Lower lobe of right lung (tissue), 2 donors: ENCODE data around the gene NGF. TPM values are rescaled to one million over a fixed set of nuclear protein-coding genes. Genes with fewer than 3 reads are reported as not detected.

ENCODE experiments used
- ATAC-seq, 2 donors: fragments of 200-7000 bp; cut with Tn5 transposase; one replicate each; pipeline ENCODE4 v1.9.1; 2020 to 2022; ENCODE audit warnings: mild to moderate bottlenecking in 2 of 2, moderate library complexity in 2 of 2
- DNase-seq: peaks from one replicate; pipeline ENCODE4 v3.0.0-alpha.2; 2020
- H3K27ac ChIP-seq: fragments of 200-600 bp; one replicate; pipeline ENCODE4 v1.8.0; 2022
- H3K27me3 ChIP-seq: fragments of 200-600 bp; one replicate; pipeline ENCODE4 v1.8.0; 2022; ENCODE audit warnings: low read depth
- H3K36me3 ChIP-seq: fragments of 200-600 bp; one replicate; pipeline ENCODE4 v1.8.0; 2022; ENCODE audit warnings: mild to moderate bottlenecking
- H3K4me1 ChIP-seq: fragments of 200-600 bp; one replicate; pipeline ENCODE4 v1.8.0; 2022
- H3K4me3 ChIP-seq: fragments of 200-600 bp; one replicate; pipeline ENCODE4 v1.8.0; 2022; ENCODE audit warnings: mild to moderate bottlenecking
- H3K9me3 ChIP-seq: fragments of 200-600 bp; one replicate; pipeline ENCODE4 v1.8.0; 2022
- intact Hi-C: fragments of 100-400 bp; cut with DNase I; formaldehyde crosslinking; loops from one replicate; pipeline ENCODE4 v1.11.0; 2022
- total RNA-seq: library from RNA; stranded (reverse); fragmentation: NEBNext Ultra II Directional; extraction: Animal tissue kit (Norgen Biotek cat#: 25700); gene quantifications from one replicate; pipeline ENCODE4 v1.2.1, GENCODE V29; 2021
- TF ChIP-seq, protein P1 (sequence below): fragments of 200-600 bp; IDR thresholded peaks from one replicate; pipeline ENCODE4 v1.8.0; 2022; ENCODE audit warnings: antibody characterized with exemption, mild to moderate bottlenecking
- donor health status: DM: no; HTN: yes; CAD: no; lungs with severe emphysema.

NGF gene
- total RNA-seq, 1 donor from 2014 or later = 0.97 TPM

DNA sequence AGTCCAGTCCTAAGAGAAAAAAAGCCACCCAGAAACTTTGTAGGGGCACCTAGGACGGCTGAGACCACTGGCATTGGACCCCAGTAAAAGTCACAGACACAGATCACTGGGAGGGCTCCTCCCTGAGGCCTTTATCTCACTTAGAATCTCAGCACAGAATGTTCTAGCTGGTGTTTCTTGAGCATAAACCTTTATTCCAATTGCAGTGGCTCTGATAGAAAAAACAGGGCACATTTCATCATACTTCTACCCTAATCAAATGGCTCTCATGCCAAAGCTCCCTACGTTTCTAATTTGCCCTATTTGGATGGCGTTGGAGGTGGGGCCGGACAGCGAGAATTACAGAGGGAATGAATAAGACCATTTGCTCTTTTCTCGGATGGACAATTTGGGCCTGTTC is 53.8 kb downstream of the NGF start:
- ATAC-seq = no peak
- Histone ChIP-seq H3K27me3 (no peaks in the 10 kb centered on the region), H3K27ac (peak overlapping the region; percentile 82), H3K36me3 (no peaks in the 10 kb centered on the region), H3K9me3 (no peaks in the 10 kb centered on the region), H3K4me3 (no peak overlapping the region), H3K4me1 (peaks cover 5% of the 10 kb centered on the region)
- no peak for DNase-seq
- TF ChIP-seq, protein P1, sequence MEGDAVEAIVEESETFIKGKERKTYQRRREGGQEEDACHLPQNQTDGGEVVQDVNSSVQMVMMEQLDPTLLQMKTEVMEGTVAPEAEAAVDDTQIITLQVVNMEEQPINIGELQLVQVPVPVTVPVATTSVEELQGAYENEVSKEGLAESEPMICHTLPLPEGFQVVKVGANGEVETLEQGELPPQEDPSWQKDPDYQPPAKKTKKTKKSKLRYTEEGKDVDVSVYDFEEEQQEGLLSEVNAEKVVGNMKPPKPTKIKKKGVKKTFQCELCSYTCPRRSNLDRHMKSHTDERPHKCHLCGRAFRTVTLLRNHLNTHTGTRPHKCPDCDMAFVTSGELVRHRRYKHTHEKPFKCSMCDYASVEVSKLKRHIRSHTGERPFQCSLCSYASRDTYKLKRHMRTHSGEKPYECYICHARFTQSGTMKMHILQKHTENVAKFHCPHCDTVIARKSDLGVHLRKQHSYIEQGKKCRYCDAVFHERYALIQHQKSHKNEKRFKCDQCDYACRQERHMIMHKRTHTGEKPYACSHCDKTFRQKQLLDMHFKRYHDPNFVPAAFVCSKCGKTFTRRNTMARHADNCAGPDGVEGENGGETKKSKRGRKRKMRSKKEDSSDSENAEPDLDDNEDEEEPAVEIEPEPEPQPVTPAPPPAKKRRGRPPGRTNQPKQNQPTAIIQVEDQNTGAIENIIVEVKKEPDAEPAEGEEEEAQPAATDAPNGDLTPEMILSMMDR = no peak
- intact Hi-C loops = no loop called here

DNA sequence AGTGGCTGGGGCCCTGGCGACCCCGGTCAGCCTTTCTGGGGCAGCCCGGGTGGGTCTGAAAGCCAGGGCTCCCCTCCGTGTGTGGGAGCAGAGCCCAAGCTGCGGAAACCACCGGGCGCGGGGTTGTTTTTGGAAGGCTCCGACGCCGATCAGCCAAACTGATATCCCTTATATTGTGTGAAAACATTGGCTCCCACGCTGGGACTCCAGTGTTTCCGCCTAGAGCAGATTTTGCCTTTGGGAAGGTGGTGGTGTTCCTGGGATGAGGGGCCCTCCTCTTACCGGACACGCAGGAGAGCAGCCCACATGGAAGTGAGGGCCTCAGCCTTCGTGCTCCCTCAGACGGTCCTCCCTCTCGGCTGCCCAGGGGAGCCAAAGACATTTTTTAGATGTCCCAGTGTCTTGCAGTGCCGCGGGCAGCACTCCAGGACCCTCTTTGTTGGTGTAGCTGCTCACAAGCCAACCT is 54.3 kb downstream of the NGF start:
- H3K4me3 ChIP-seq = no peak overlapping the region
- ATAC-seq (no peak), DNase-seq (no peak)
- H3K4me1 ChIP-seq = peaks cover 5% of the 10 kb centered on the region
- TF ChIP-seq, protein P1 = no peak
- H3K27ac ChIP-seq = peak overlapping the region; percentile 82
- intact Hi-C loops = no loop called here
- H3K27me3 ChIP-seq = no peaks in the 10 kb centered on the region
- no peaks in the 10 kb centered on the region for H3K9me3 ChIP-seq
- H3K36me3 ChIP-seq = no peaks in the 10 kb centered on the region

DNA sequence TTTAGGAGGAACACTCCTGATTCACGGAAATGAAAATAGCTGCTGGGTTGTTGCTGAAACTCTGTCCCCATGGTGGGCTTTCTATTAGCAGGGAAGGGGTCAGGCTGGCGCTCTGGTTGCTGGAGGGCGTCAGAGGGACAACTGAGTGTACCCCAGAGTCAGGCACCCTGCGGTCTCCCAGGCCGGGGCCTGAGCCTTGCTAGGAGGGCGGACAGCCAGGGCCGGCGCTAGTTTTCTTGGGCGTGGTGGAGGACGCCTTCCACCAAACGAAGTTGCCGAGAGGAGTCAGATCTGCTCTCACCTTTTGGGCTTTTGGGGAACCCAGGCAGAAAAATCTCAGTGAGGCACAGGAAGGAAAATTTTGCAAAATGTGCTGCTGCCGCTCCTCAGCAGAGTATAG is 54.8 kb downstream of the NGF start:
- Histone ChIP-seq H3K4me1 (peaks cover 5% of the 10 kb centered on the region), H3K4me3 (no peak overlapping the region), H3K27me3 (no peaks in the 10 kb centered on the region), H3K9me3 (no peaks in the 10 kb centered on the region), H3K27ac (peak overlapping the region; percentile 82), H3K36me3 (no peaks in the 10 kb centered on the region)
- intact Hi-C loops = no loop called here
- ATAC-seq (peak in 1 of 2 donors; percentile 7), DNase-seq (no peak)
- TF ChIP-seq, protein P1 = no peak

DNA sequence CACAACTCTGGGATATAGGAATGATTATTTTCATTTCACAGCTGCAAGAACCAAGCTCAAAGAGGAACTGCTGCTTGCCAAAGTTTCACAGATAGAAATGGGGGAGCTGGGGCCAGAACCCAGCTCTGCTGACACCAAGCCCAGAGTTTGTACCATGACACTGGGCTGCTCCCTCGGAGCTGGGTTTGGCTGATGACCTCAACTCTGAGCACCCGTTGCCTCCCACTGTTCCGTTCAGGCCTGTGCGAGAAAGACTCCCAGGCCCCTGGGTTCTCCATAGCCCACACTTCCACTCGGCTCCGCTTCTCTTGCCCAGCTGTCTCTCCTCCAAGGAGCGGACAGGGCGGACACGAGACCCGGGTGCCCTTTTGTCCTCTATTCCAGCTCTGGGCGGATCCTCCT is 55.2 kb downstream of the NGF start:
- TF ChIP-seq, protein P1 = no peak
- H3K4me1 ChIP-seq = peaks cover 5% of the 10 kb centered on the region
- H3K27me3 ChIP-seq = no peaks in the 10 kb centered on the region
- ATAC-seq (peak; percentile 77 to 81), DNase-seq (no peak)
- peak overlapping the region; percentile 82 for H3K27ac ChIP-seq
- H3K36me3 ChIP-seq = no peaks in the 10 kb centered on the region
- no peak overlapping the region for H3K4me3 ChIP-seq
- intact Hi-C loops = no loop called here
- no peaks in the 10 kb centered on the region for H3K9me3 ChIP-seq

DNA sequence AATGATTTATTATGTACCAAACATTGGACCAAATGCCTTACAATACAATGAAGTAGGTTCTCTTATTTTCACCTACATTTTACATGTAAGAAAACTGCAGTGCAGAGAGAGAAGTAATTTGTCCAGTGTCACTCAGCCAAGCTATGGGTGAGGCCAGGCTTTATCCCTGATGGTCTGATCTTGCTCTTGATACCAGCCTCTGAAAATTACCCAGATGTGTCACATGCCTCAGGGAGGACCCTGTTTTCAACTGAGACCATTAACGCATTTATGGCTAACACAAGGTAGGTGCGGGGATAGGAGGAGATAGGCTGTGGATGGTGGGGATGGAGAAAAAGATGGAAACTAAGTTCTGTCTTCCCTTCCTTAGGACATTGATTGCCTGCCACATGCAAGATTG is 56.9 kb downstream of the NGF start:
- no peak for ATAC-seq
- TF ChIP-seq, protein P1 = no peak
- no peaks in the 10 kb centered on the region for H3K27me3 ChIP-seq
- no peaks in the 10 kb centered on the region for H3K36me3 ChIP-seq
- H3K4me3 ChIP-seq = no peak overlapping the region
- no peak overlapping the region for H3K27ac ChIP-seq
- H3K9me3 ChIP-seq = peaks cover 8% of the 10 kb centered on the region
- intact Hi-C loops = no loop called here
- H3K4me1 ChIP-seq = peaks cover 5% of the 10 kb centered on the region
- DNase-seq = no peak

DNA sequence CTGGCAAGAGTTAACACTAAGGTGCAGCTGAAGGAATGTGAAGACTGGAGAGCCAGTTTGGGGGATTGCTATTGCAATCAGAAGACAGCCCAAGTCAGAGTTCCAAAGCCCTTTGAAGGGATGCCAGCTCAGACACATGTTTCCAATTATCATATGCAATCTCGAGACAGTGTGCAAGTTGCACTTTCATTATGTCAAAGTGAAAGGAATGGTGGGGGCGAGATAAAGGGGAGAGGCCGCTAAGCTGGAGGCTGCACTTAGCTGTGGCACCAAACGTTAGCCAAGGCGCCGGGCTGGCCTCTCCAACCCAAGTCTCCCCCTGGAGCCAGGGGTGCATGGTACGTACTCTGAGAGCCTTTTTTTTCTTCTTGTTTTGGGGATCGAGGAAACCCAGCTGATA is 58.0 kb downstream of the NGF start:
- ATAC-seq (no peak), DNase-seq (no peak)
- Histone ChIP-seq H3K4me3 (no peak overlapping the region), H3K36me3 (no peaks in the 10 kb centered on the region), H3K27ac (no peak overlapping the region), H3K4me1 (peaks cover 5% of the 10 kb centered on the region), H3K27me3 (no peaks in the 10 kb centered on the region), H3K9me3 (peaks cover 8% of the 10 kb centered on the region)
- TF ChIP-seq, protein P1 = no peak
- intact Hi-C loops = no loop called here
